Large intestine (tissue), 1 donor: ENCODE results near the gene ERC2. TPM values are rescaled to one million over a fixed set of nuclear protein-coding genes. Genes with fewer than 3 reads are reported as not detected.

Source experiments
- polyA plus RNA-seq: library from polyadenylated mRNA; unstranded; fragments of 120-200 nt; gene quantifications from one replicate; pipeline ENCODE4 v1.2.1, GENCODE V29; 2013

The ERC2 gene
- polyA plus RNA-seq, 1 donor, result 2.4 TPM

Other genes starting within 250 kb of the ERC2 start
- 24.5 TPM for gene CCDC66, start 88.7 kb upstream of the ERC2 start, polyA plus RNA-seq
- 47.9 TPM for gene TASOR, start 214.8 kb upstream of the ERC2 start, polyA plus RNA-seq